Rectal smooth muscle tissue (tissue), 1 donor: ENCODE measurements around the gene ATP7B.

Experiments
- H3K27ac ChIP-seq: one replicate; pipeline ENCODE4 v1.7.0; 2013; ENCODE audit warnings: low read depth, low read length, inconsistent platforms
- H3K27me3 ChIP-seq: one replicate; pipeline ENCODE4 v1.7.0; 2013; ENCODE audit warnings: low read length; ENCODE audit not compliant: control insufficient read depth, insufficient read depth
- H3K36me3 ChIP-seq: one replicate; pipeline ENCODE4 v1.7.0; 2013; ENCODE audit warnings: low read length; ENCODE audit not compliant: control insufficient read depth, insufficient read depth
- H3K4me1 ChIP-seq: one replicate; pipeline ENCODE4 v1.7.0; 2013; ENCODE audit warnings: low read length; ENCODE audit not compliant: control insufficient read depth, insufficient read depth
- H3K4me3 ChIP-seq: one replicate; pipeline ENCODE4 v1.7.0; 2013; ENCODE audit warnings: low read length
- H3K9ac ChIP-seq: one replicate; pipeline ENCODE4 v1.7.0; 2013; ENCODE audit warnings: low read length

The ATP7B gene

DNA sequence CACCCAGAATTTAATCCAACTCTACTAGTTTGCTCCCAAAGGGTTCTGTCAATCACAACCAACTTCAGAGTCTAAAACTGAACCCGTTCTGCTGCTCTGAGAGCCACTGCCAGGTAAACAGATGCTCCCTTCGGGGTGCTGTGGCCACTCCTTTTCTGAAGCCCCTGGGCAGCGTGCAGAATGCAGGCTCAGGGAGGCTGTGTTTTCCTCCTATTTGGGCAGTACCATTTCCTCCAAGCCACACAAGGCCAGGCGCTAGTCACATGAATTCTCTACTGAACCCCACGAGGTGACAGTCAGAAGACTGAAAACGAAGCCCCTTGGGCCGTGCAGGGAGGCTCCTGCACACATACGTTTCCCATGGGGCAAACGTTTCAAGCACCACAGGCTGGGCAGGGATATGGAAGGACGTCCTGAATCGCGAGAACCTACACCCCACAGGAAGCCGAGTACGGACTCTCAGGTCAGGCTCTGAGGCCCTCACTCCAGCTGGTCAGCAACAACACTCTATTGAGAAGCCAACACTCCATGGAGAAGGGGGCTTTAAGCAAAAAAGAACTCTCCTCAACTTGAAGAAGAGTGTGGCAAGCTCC is 77.7 kb downstream of the ATP7B start:
- Histone ChIP-seq H3K27me3 (no peaks in the 10 kb centered on the region), H3K4me1 (no peaks in the 10 kb centered on the region)

GRCh38 chr13:51932231-51932630 is 79.0 kb downstream of the ATP7B start:
- no peaks in the 10 kb centered on the region for H3K36me3 ChIP-seq
- no peak overlapping the region for H3K4me3 ChIP-seq
- H3K27me3 ChIP-seq, result no peaks in the 10 kb centered on the region
- no peaks in the 10 kb centered on the region for H3K4me1 ChIP-seq
- H3K27ac ChIP-seq, result no peak overlapping the region
- H3K9ac ChIP-seq, result no peak overlapping the region

More for the DNA sequence above, 77.7 kb downstream of the ATP7B start:
- no peaks in the 10 kb centered on the region for H3K36me3 ChIP-seq
- H3K27ac ChIP-seq, result no peak overlapping the region
- no peak overlapping the region for H3K4me3 ChIP-seq
- no peak overlapping the region for H3K9ac ChIP-seq

DNA sequence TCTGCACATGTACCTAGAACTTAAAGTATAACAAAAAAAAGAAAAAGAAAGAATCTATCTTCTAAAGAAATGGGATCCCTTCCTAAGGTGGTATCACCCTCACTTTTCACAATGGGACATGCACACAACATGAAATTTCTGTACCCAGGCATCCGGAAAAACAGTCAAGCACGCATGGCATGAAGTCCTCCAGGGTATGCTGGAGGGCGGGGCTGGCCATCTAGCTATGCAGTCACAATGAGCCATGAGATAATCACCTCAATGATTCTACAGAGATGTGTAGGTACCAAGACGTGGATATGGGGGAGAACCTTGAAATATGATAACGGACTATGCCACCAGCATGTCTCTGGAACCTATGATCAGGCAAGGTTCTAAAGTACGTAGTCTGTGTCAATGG is 79.6 kb downstream of the ATP7B start:
- no peak overlapping the region for H3K27ac ChIP-seq
- H3K27me3 ChIP-seq, result no peaks in the 10 kb centered on the region
- H3K4me1 ChIP-seq, result no peaks in the 10 kb centered on the region
- no peak overlapping the region for H3K9ac ChIP-seq
- no peak overlapping the region for H3K4me3 ChIP-seq
- no peaks in the 10 kb centered on the region for H3K36me3 ChIP-seq

DNA sequence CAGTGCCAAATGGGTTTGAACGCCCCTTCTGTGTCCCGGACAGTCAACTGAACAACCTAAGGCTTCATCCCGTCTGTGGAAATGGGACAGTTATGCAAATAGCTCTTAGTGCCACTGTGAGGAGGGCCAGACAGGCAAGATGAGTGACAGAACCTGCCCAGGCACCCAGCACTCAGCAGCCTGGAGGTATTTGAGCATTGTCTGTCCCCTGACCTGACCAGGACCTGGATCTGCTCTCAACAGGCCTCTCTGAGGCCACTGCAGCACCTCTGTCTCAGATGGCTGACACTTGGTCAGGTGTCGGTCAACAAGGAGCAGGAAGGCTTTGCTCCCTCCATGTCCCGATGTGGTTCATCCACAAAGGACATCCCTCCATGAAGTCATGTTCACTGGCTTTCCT is 81.6 kb downstream of the ATP7B start:
- Histone ChIP-seq H3K4me1 (no peaks in the 10 kb centered on the region), H3K9ac (no peak overlapping the region), H3K27me3 (no peaks in the 10 kb centered on the region), H3K36me3 (no peaks in the 10 kb centered on the region), H3K4me3 (no peak overlapping the region), H3K27ac (no peak overlapping the region)

DNA sequence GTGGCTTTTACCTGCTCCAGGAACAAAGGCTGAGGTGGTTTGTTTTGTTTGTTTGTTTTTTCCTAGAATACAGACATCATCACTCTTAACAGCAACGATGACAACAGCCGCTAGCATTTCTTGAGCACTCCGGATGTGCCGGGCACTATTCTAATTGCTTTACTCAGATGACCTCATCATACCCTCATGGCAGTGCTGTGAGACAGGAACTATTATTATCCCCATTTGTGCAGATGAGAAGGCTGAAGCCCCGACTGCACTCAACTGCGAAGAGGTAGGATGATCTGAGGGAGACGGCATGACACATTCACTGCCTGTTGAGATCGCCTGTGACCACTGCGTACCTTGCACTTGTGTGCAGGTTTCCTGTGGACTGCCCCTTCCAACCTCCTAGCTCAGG is 83.0 kb downstream of the ATP7B start:
- no peaks in the 10 kb centered on the region for H3K36me3 ChIP-seq
- no peaks in the 10 kb centered on the region for H3K27me3 ChIP-seq
- no peaks in the 10 kb centered on the region for H3K4me1 ChIP-seq
- H3K9ac ChIP-seq, result no peak overlapping the region
- no peak overlapping the region for H3K4me3 ChIP-seq
- H3K27ac ChIP-seq, result no peak overlapping the region

GRCh38 chr13:51927129-51927528 is 84.1 kb downstream of the ATP7B start:
- no peak overlapping the region for H3K4me3 ChIP-seq
- no peak overlapping the region for H3K27ac ChIP-seq
- H3K4me1 ChIP-seq, result no peaks in the 10 kb centered on the region
- H3K36me3 ChIP-seq, result no peaks in the 10 kb centered on the region
- no peak overlapping the region for H3K9ac ChIP-seq
- no peaks in the 10 kb centered on the region for H3K27me3 ChIP-seq

DNA sequence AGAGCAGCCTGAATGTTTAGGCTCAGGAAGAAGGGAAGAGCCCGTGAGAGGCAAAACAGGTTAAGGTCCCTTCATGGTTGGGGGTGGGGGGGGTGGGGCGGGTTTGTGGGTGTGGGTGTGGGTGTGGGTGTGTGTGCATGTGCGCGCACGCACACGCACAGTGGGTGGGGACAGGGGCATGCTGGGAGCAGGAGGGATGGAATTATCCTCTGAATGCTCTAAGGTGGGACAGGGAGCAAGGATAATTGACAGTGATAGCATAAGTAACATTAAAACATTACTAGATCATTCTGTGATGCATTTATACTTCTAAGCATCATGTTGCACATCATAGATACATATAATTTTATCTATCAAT is 84.7 kb downstream of the ATP7B start:
- Histone ChIP-seq H3K36me3 (no peaks in the 10 kb centered on the region), H3K27ac (no peak overlapping the region)

DNA sequence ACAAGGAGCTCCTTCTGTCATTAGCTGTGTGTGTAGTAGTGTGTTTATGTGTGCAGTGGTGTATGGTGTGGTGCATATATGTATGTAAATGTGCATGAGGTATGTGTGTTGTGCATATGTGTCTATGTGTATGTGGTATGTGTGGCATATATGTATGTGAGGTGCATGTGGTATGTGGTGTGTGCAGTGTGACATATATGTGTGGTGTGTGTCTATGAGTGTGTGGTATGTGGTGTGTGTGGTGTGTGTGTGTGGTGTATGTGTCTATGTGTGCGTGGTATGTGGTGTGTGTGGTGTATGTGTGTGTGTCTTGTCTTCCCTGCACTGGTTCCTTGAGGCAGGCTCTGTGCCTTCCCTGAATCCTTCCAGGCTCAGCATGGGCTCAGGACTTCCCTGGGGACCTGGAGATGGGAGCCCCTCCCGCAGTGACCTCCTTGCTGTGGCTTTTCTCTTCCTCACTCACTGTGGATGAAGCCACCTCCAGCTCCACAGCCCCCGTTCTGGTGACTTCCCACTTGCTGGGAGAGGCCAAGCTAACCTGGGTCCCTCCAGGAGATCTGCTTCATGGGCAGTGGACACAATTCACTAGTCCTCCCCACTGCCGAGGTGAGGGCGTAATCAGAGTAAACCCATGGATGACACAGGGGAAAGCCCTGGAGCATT is 85.3 kb downstream of the ATP7B start:
- Histone ChIP-seq H3K27ac (no peak overlapping the region), H3K36me3 (no peaks in the 10 kb centered on the region), H3K4me1 (no peaks in the 10 kb centered on the region), H3K4me3 (no peak overlapping the region), H3K27me3 (no peaks in the 10 kb centered on the region), H3K9ac (no peak overlapping the region)

More for the DNA sequence above, 84.7 kb downstream of the ATP7B start:
- Histone ChIP-seq H3K4me3 (no peak overlapping the region), H3K4me1 (no peaks in the 10 kb centered on the region), H3K27me3 (no peaks in the 10 kb centered on the region), H3K9ac (no peak overlapping the region)

DNA sequence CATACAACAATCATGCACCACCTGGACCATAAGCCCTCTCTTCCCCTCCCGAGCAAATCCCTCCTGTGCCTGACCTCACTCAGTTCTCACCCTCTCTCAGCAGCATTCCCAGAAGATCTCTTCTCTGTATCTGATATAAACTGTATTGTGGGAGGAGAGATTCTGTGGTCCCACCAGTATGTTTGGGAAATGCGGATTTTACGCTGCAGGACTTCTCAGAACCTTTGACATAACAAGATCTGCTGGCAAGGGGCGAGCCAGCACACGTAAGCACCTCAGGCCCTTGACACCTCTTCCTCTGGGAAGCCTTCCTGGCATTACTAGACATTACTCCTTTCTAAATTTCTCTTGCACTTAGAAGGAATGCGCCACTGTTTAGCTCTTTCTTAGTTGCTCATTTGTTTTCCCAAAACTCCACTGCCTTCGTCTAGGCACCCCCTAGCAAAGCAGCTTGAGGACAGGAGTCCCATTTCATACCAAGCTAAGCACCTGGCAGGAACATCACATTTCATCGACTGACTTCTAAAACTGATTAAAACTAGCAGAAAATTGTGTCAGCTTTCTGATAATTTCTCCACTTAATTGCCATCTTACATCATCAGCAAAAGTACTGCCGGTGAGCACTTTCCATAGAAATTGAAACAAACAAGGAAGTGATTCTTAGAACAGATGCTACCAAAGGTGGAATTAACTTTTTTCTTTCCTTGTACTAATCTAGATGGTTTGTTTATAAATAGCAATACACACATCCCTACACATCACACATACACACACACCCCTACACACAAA is 86.3 kb downstream of the ATP7B start:
- Histone ChIP-seq H3K9ac (no peak overlapping the region), H3K4me3 (no peak overlapping the region), H3K4me1 (no peaks in the 10 kb centered on the region), H3K27ac (no peak overlapping the region), H3K27me3 (no peaks in the 10 kb centered on the region), H3K36me3 (no peaks in the 10 kb centered on the region)

GRCh38 chr13:51923983-51924539 is 87.2 kb downstream of the ATP7B start:
- Histone ChIP-seq H3K36me3 (no peaks in the 10 kb centered on the region), H3K4me1 (no peaks in the 10 kb centered on the region), H3K27me3 (no peaks in the 10 kb centered on the region), H3K9ac (no peak overlapping the region), H3K27ac (no peak overlapping the region), H3K4me3 (no peak overlapping the region)

- Histone ChIP-seq H3K4me1 (no peaks in the 10 kb centered on the region), H3K27ac (no peak overlapping the region), H3K4me3 (no peak overlapping the region), H3K36me3 (no peaks in the 10 kb centered on the region), H3K9ac (no peak overlapping the region), H3K27me3 (no peaks in the 10 kb centered on the region)
These were observed 88.3 kb downstream of the ATP7B start for GRCh38 chr13:51922771-51923480.
